Cardiac muscle cell (in vitro differentiated cells and primary cell): ENCODE data around the gene NMT2. TPM values are rescaled to one million over a fixed set of nuclear protein-coding genes. Genes with fewer than 3 reads are reported as not detected.

ENCODE experiments used
- DNase-seq, 2 donors: peaks; one replicate each; pipeline versions ENCODE4 v3.0.0 to v3.0.0-alpha.2; 2010 to 2017; ENCODE audit warnings: low read depth in 1 of 2, low spot score in 1 of 2
- H3K27ac ChIP-seq: fragments of 200-600 bp; sonication (generic); 2 replicates; pipeline ENCODE4 v1.5.1; 2016
- H3K27me3 ChIP-seq: fragments of 200-600 bp; sonication (generic); 2 replicates; pipeline ENCODE4 v1.6.0; 2016; ENCODE audit warnings: control low read depth
- H3K36me3 ChIP-seq: fragments of 200-600 bp; sonication (generic); 2 replicates; pipeline ENCODE4 v1.5.1; 2016; ENCODE audit warnings: control low read depth
- H3K4me1 ChIP-seq: fragments of 200-600 bp; sonication (generic); 2 replicates; pipeline ENCODE4 v1.8.1; 2017; ENCODE audit warnings: low read depth, mild to moderate bottlenecking, mixed run types
- H3K4me3 ChIP-seq: fragments of 200-600 bp; sonication (generic); 2 replicates; pipeline ENCODE4 v1.5.1; 2016; ENCODE audit warnings: mild to moderate bottlenecking
- H3K9me3 ChIP-seq: fragments of 200-600 bp; sonication (generic); 2 replicates; pipeline ENCODE4 v1.5.1; 2017; ENCODE audit warnings: low read depth, mild to moderate bottlenecking, control low read depth
- CTCF ChIP-seq: IDR thresholded peaks from 2 replicates; pipeline ENCODE4 v1.5.1; 2012; ENCODE audit warnings: low read depth, mild to moderate bottlenecking, low read length
- polyA plus RNA-seq: library from polyadenylated mRNA; unstranded; fragments of >200 nt; fragmentation: Nextera tagmentation; extraction: Ambion mirVana; gene quantifications from 2 replicates; pipeline ENCODE4 v1.2.1, GENCODE V29; 2016
- total RNA-seq: library from RNA; depleted of rRNA; stranded (reverse); fragments of >200 nt; gene quantifications from 2 replicates; pipeline ENCODE4 v1.2.3, GENCODE V29; 2016

Gene NMT2
- total and polyA plus RNA-seq, 2 experiments from 2014 or later: 8.7 to 14.1 TPM

GRCh38 chr10:15168786-15169554 is 477 bp upstream of the NMT2 start:
- Histone ChIP-seq H3K27me3 (no peaks in the 10 kb centered on the region), H3K4me3 (no peak overlapping the region), H3K36me3 (no peaks in the 10 kb centered on the region), H3K9me3 (no peaks in the 10 kb centered on the region), H3K4me1 (peaks cover 11% of the 10 kb centered on the region), H3K27ac (no peak overlapping the region)
- TF ChIP-seq CTCF: no peak
- DNase-seq: peak; percentile 98 to 99

- Histone ChIP-seq H3K4me3 (peak overlapping the region; percentile 63), H3K27ac (peak overlapping the region; percentile 71), H3K4me1 (peaks cover 11% of the 10 kb centered on the region), H3K27me3 (no peaks in the 10 kb centered on the region), H3K36me3 (no peaks in the 10 kb centered on the region), H3K9me3 (no peaks in the 10 kb centered on the region)
- peak; percentile 57 for TF ChIP-seq CTCF
- peak; percentile 47 to 83 for DNase-seq
These were observed 842 bp downstream of the NMT2 start for GRCh38 chr10:15167411-15168290.

- TF ChIP-seq CTCF: no peak
- peaks cover 11% of the 10 kb centered on the region for H3K4me1 ChIP-seq
- no peaks in the 10 kb centered on the region for H3K27me3 ChIP-seq
- no peaks in the 10 kb centered on the region for H3K9me3 ChIP-seq
- H3K36me3 ChIP-seq: no peaks in the 10 kb centered on the region
- no peak overlapping the region for H3K27ac ChIP-seq
- no peak overlapping the region for H3K4me3 ChIP-seq
- peak in 1 of 2 donors; percentile 34 for DNase-seq
These were observed 2.2 kb downstream of the NMT2 start for GRCh38 chr10:15166325-15166724.

- Histone ChIP-seq H3K27me3 (no peaks in the 10 kb centered on the region), H3K4me1 (peaks cover 6% of the 10 kb centered on the region), H3K9me3 (no peaks in the 10 kb centered on the region), H3K4me3 (no peak overlapping the region), H3K27ac (no peak overlapping the region), H3K36me3 (no peaks in the 10 kb centered on the region)
- DNase-seq: no peak
- TF ChIP-seq CTCF: no peak
These were observed 5.2 kb downstream of the NMT2 start for GRCh38 chr10:15163253-15163828.

- Histone ChIP-seq H3K27me3 (no peaks in the 10 kb centered on the region), H3K4me1 (no peaks in the 10 kb centered on the region), H3K36me3 (no peaks in the 10 kb centered on the region), H3K4me3 (no peak overlapping the region), H3K9me3 (no peaks in the 10 kb centered on the region), H3K27ac (no peak overlapping the region)
- no peak for TF ChIP-seq CTCF
- no peak for DNase-seq
These were observed 9.5 kb downstream of the NMT2 start for GRCh38 chr10:15158972-15159371.
